ENCODE measurements around the gene COL8A2. TPM values are rescaled to one million over a fixed set of nuclear protein-coding genes. Genes with fewer than 3 reads are reported as not detected.

Gene COL8A2
- polyA plus RNA-seq, 1 donor from 2014 or later: not detected

- TF ChIP-seq EP300 (conservative IDR thresholded peaks at IDR 0.05; ENCODE audit: poor library complexity, severe bottlenecking) (no peak), MXI1 (conservative IDR thresholded peaks at IDR 0.05; ENCODE audit: poor library complexity, severe bottlenecking) (no peak), RAD21 (conservative IDR thresholded peaks at IDR 0.05) (no peak), SMC3 (conservative IDR thresholded peaks at IDR 0.05; ENCODE audit: poor library complexity) (no peak)
- Histone ChIP-seq H3K4me3 (ENCODE audit: low read length) (peak overlapping the region; percentile 83), H3K9me2 (ENCODE audit: insufficient read depth, low read length) (no peaks in the 10 kb centered on the region), H4K20me1 (ENCODE audit: insufficient read depth) (no peaks in the 10 kb centered on the region), H3K4me2 (ENCODE audit: low read length) (no peak overlapping the region), H3K9ac (ENCODE audit: low read length) (peak overlapping the region; percentile 27), H3K79me2 (replicated peaks; ENCODE audit: insufficient read depth, low read length) (peaks cover 18% of the 10 kb centered on the region), H3K9me3 (ENCODE audit: low read length) (no peaks in the 10 kb centered on the region), H3K27me3 (ENCODE audit: insufficient read depth, low read depth, low read length) (no peaks in the 10 kb centered on the region), H3K27ac (ENCODE audit: low read length) (no peak overlapping the region), H3K36me3 (ENCODE audit: insufficient read depth, low read length) (no peaks in the 10 kb centered on the region), H3F3A (ENCODE audit: insufficient read depth, low read length, poor library complexity, severe bottlenecking) (no peaks in the 10 kb centered on the region), H2AFZ (ENCODE audit: low read depth, low read length) (no peak overlapping the region)
Measured at GRCh38 chr1:36149973-36150295, 24.9 kb upstream of the COL8A2 start.

DNA sequence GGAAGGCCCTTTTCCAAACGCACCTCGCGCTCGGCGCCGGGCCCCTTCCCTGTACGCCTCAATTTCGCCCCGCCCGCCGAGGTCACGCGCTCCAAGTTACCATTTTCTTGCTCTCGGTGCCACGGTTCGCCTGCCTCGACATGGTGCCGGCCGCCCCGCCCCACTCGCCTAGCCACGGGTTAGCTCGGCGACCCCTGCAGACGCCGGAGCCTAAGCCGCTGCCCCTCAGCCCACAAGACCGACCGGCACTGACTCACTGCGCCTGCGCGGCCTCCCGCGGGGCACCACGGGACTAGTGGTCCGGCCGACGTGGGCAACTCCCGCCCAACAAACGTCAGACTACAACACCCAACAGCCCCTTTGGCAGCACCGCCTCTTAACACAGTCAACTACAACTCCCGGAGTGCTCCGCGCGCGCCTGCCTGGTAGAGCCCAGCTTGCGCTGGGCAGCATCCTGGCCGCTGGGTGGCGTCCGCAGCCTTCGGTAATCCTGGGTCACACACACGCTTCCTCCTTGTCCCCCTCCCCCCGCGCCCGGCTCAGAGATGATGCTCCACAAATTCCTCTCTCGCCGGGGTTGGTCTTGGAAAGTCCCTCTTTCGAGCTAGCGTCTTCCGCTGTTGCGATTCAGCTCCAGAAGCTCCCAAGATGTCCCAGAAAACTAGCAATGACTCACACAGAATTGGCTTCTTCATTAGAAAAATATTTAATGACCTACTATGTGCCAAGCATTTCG is 24.4 kb upstream of the COL8A2 start, which contains the start of gene TRAPPC3:
TRAPPC3 (minus strand) TSS at position 250 of the 736 bp plus-strand sequence; CDS start at position 142, 108 bp downstream.
- Histone ChIP-seq H4K20me1 (ENCODE audit: insufficient read depth) (no peaks in the 10 kb centered on the region), H2AFZ (ENCODE audit: low read depth, low read length) (peak within 1 kb of the TSS; percentile 45), H3K36me3 (ENCODE audit: insufficient read depth, low read length) (no peaks in the 10 kb centered on the region), H3K4me3 (ENCODE audit: low read length) (peak within 1 kb of the TSS; percentile 83), H3K27ac (ENCODE audit: low read length) (peak within 1 kb of the TSS; percentile 67), H3K4me2 (ENCODE audit: low read length) (peak within 1 kb of the TSS; percentile 79), H3K79me2 (replicated peaks; ENCODE audit: insufficient read depth, low read length) (peaks cover 12% of the 10 kb centered on the region), H3F3A (ENCODE audit: insufficient read depth, low read length, poor library complexity, severe bottlenecking) (no peaks in the 10 kb centered on the region), H3K9ac (ENCODE audit: low read length) (peak within 1 kb of the TSS; percentile 71), H3K27me3 (ENCODE audit: insufficient read depth, low read depth, low read length) (no peaks in the 10 kb centered on the region), H3K9me2 (ENCODE audit: insufficient read depth, low read length) (no peaks in the 10 kb centered on the region), H3K9me3 (ENCODE audit: low read length) (no peaks in the 10 kb centered on the region)
- TF ChIP-seq RAD21 (conservative IDR thresholded peaks at IDR 0.05) (peak; percentile 100), SMC3 (conservative IDR thresholded peaks at IDR 0.05; ENCODE audit: poor library complexity) (peak; percentile 96), EP300 (conservative IDR thresholded peaks at IDR 0.05; ENCODE audit: poor library complexity, severe bottlenecking) (peak; percentile 60), REST (IDR thresholded peaks at IDR 0.05; ENCODE audit: borderline replicate concordance) (peak; percentile 22), TAF1 (IDR thresholded peaks at IDR 0.05; ENCODE audit: low read depth) (peak; percentile 63), POLR2AphosphoS5 (IDR thresholded peaks at IDR 0.05) (peak; percentile 89), MXI1 (conservative IDR thresholded peaks at IDR 0.05; ENCODE audit: poor library complexity, severe bottlenecking) (peak; percentile 89), EZH2 (IDR thresholded peaks at IDR 0.05; ENCODE audit: borderline replicate concordance, insufficient read depth, low read length, poor library complexity, severe bottlenecking) (no peak)
- TF ChIP-seq, protein P1, sequence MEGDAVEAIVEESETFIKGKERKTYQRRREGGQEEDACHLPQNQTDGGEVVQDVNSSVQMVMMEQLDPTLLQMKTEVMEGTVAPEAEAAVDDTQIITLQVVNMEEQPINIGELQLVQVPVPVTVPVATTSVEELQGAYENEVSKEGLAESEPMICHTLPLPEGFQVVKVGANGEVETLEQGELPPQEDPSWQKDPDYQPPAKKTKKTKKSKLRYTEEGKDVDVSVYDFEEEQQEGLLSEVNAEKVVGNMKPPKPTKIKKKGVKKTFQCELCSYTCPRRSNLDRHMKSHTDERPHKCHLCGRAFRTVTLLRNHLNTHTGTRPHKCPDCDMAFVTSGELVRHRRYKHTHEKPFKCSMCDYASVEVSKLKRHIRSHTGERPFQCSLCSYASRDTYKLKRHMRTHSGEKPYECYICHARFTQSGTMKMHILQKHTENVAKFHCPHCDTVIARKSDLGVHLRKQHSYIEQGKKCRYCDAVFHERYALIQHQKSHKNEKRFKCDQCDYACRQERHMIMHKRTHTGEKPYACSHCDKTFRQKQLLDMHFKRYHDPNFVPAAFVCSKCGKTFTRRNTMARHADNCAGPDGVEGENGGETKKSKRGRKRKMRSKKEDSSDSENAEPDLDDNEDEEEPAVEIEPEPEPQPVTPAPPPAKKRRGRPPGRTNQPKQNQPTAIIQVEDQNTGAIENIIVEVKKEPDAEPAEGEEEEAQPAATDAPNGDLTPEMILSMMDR (IDR thresholded peaks at IDR 0.05; ENCODE audit: poor library complexity, severe bottlenecking): peak; percentile 100

Data from neural cell (in vitro differentiated cells).